SH-SY5Y (cell line): ENCODE results near the gene PRR14.

Experiments
- GATA2 ChIP-seq: IDR thresholded peaks from 2 replicates; pipeline ENCODE4 v1.6.1; 2011; ENCODE audit warnings: mild to moderate bottlenecking, low read depth, low read length
- GATA3 ChIP-seq: IDR thresholded peaks from 2 replicates; pipeline ENCODE4 v1.6.1; 2011; ENCODE audit warnings: low read depth, mild to moderate bottlenecking, low read length, moderate library complexity

- no peak for TF ChIP-seq GATA3
- no peak for TF ChIP-seq GATA2
Observed at GRCh38 chr16:30628628-30629540, 21.9 kb upstream of the PRR14 start.
